Transverse colon (tissue), 4 donors: Measurements from ENCODE around the gene BIRC6. TPM values are rescaled to one million over a fixed set of nuclear protein-coding genes. Genes with fewer than 3 reads are reported as not detected.
"Not testable (repeated sequence)": the region's sequence is repeated elsewhere in the genome, so short reads cannot be mapped to it uniquely, and the experiment has no call there.

Experiments
- DNase-seq: peaks from one replicate; pipeline ENCODE4 v3.0.0-alpha.2; 2019
- H3K27ac ChIP-seq, 4 donors: fragments of 200-600 bp; sonication (generic); 2 replicates each; pipeline ENCODE4 v1.5.1; 2016 to 2018; ENCODE audit warnings: inconsistent platforms in 4 of 4
- H3K27me3 ChIP-seq: fragments of 200-600 bp; sonication (generic); 2 replicates; pipeline ENCODE4 v1.5.1; 2017; ENCODE audit warnings: inconsistent platforms
- H3K36me3 ChIP-seq, 4 donors: fragments of 200-600 bp; sonication (generic); 2 replicates each; pipeline ENCODE4 v1.5.1; 2017 to 2019; ENCODE audit warnings: inconsistent platforms in 4 of 4
- H3K4me1 ChIP-seq, 4 donors: fragments of 200-600 bp; sonication (generic); 2 replicates each; pipeline ENCODE4 v1.5.1; 2017 to 2020; ENCODE audit warnings: inconsistent platforms in 4 of 4
- H3K4me3 ChIP-seq, 4 donors: fragments of 200-600 bp; sonication (generic); 1 replicate in 1 of 4; 2 replicates in 3 of 4; pipeline versions ENCODE4 v1.5.1 to v1.6.1; 2017 to 2019; ENCODE audit warnings: inconsistent platforms in 4 of 4
- H3K9me3 ChIP-seq, 2 donors: fragments of 200-600 bp; sonication (generic); 2 replicates each; pipeline ENCODE4 v1.5.1; 2017 to 2019; ENCODE audit warnings: inconsistent platforms in 2 of 2
- CTCF ChIP-seq, 5 experiments: fragments of 200-600 bp in 3 of 5; fragments of 450-650 bp in 2 of 5; sonication (generic) in 3 of 5; IDR thresholded peaks; 1 replicate in 2 of 5; 2 replicates in 3 of 5; pipeline ENCODE4 v1.5.1; 2016 to 2017; ENCODE audit warnings: antibody characterized with exemption in 5 of 5, inconsistent platforms in 3 of 5, mild to moderate bottlenecking in 2 of 5, moderate library complexity in 1 of 5
- EP300 ChIP-seq: sonication (generic); formaldehyde crosslinking; IDR thresholded peaks from one replicate; pipeline ENCODE4 v1.6.1; 2017; ENCODE audit warnings: antibody characterized with exemption, low read depth
- POLR2A ChIP-seq: fragments of 450-650 bp; IDR thresholded peaks from one replicate; pipeline ENCODE4 v1.6.1; 2016; ENCODE audit warnings: antibody characterized with exemption, mild to moderate bottlenecking, moderate library complexity
- POLR2AphosphoS5 ChIP-seq, 3 donors: sonication (generic); formaldehyde crosslinking; IDR thresholded peaks; one replicate each; pipeline ENCODE4 v1.6.1; 2016; ENCODE audit warnings: antibody characterized with exemption in 3 of 3
- WGBS, 2 donors: methylation state at CpG; one replicate each; pipeline ENCODE4 v1.1.5; 2018; ENCODE audit warnings: low coverage in 1 of 2; 5-methylcytosine and 5-hydroxymethylcytosine counted together
- in situ Hi-C, 4 donors: fragments of 200-750 bp; cut with MboI; loops; one replicate each; pipeline versions ENCODE4 v1.15.0 to v1.15.1; 2017; ENCODE audit warnings: low sequenced_read_pairs in 3 of 4, low pct_ligation_motif_present in 1 of 4, low pct_unique_long_range_greater_than_20kb in 1 of 4
- intact Hi-C: fragments of 100-400 bp; cut with DNase I; formaldehyde crosslinking; loops from one replicate; pipeline ENCODE4 v1.15.1; 2023; ENCODE audit warnings: low total_unique reads
- total RNA-seq, 4 donors: library from RNA; depleted of rRNA; stranded (reverse); fragments of >200 nt; gene quantifications; one replicate each; pipeline ENCODE4 v1.1.0, GENCODE V29; 2016

BIRC6 gene
- total RNA-seq, 4 donors from 2014 or later = 131 to 337 (median 219) TPM

- Histone ChIP-seq H3K4me3 (no peak overlapping the region), H3K36me3 (peaks cover 0 to 23% (median 4%) of the 10 kb centered on the region in 4 donors), H3K9me3 (no peaks in the 10 kb centered on the region), H3K27ac (no peak overlapping the region), H3K27me3 (no peaks in the 10 kb centered on the region), H3K4me1 (no peaks in the 10 kb centered on the region)
- in situ Hi-C loops (no loop called here), intact Hi-C loops (no loop called here)
- DNase-seq = no peak
- 86 to 100% methylated on average over 1 of the region's 1 CpG for WGBS, 2 donors
- TF ChIP-seq POLR2AphosphoS5 (IDR thresholded peaks at IDR 0.05) (no peak), EP300 (no peak), CTCF (IDR thresholded peaks at IDR 0.05) (no peak), POLR2A (no peak)
Measured at GRCh38 chr2:32457814-32458213, 101.0 kb downstream of the BIRC6 start.

GRCh38 chr2:32460861-32461260 is 104.0 kb downstream of the BIRC6 start:
- peaks cover 0 to 30% (median 10%) of the 10 kb centered on the region in 4 donors for H3K36me3 ChIP-seq
- WGBS, 2 donors = 100% methylated on average over 2 of the region's 2 CpGs
- H3K27me3 ChIP-seq, H3K27ac ChIP-seq, H3K9me3 ChIP-seq, in situ Hi-C loops, DNase-seq, intact Hi-C loops, H3K4me1 ChIP-seq, H3K4me3 ChIP-seq: not testable (repeated sequence)

- intact Hi-C loops (no loop called here), in situ Hi-C loops (no loop called here)
- 94 to 100% methylated on average over 1 to 4 of the region's 4 CpGs for WGBS, 2 donors
- H3K9me3 ChIP-seq = no peaks in the 10 kb centered on the region
- H3K36me3 ChIP-seq = peaks cover 0 to 40% (median 19%) of the 10 kb centered on the region in 4 donors
- DNase-seq = no peak
- no peak overlapping the region for H3K27ac ChIP-seq
- TF ChIP-seq EP300 (no peak), CTCF (IDR thresholded peaks at IDR 0.05) (no peak), POLR2AphosphoS5 (IDR thresholded peaks at IDR 0.05) (no peak), POLR2A (no peak)
- no peak overlapping the region for H3K4me3 ChIP-seq
- no peaks in the 10 kb centered on the region for H3K27me3 ChIP-seq
- H3K4me1 ChIP-seq = no peaks in the 10 kb centered on the region
Measured at GRCh38 chr2:32463110-32463509, 106.3 kb downstream of the BIRC6 start.

- no peak for DNase-seq
- peaks cover 0 to 49% (median 24%) of the 10 kb centered on the region in 4 donors for H3K36me3 ChIP-seq
- no peaks in the 10 kb centered on the region for H3K4me1 ChIP-seq
- H3K4me3 ChIP-seq = no peak overlapping the region
- in situ Hi-C loops = no loop called here
- H3K27me3 ChIP-seq = no peaks in the 10 kb centered on the region
- no peak overlapping the region for H3K27ac ChIP-seq
- 84 to 100% methylated on average over 2 of the region's 2 CpGs for WGBS, 2 donors
- H3K9me3 ChIP-seq = no peaks in the 10 kb centered on the region
- intact Hi-C loops = no loop called here
- no peak for TF ChIP-seq POLR2A
- no peak for TF ChIP-seq CTCF (IDR thresholded peaks at IDR 0.05)
- TF ChIP-seq POLR2AphosphoS5 (IDR thresholded peaks at IDR 0.05) = no peak
- no peak for TF ChIP-seq EP300
Measured at GRCh38 chr2:32464431-32464830, 107.6 kb downstream of the BIRC6 start.

- in situ Hi-C loops = no loop called here
- no peaks in the 10 kb centered on the region for H3K4me1 ChIP-seq
Measured at GRCh38 chr2:32472605-32473004, 115.8 kb downstream of the BIRC6 start.

More at GRCh38 chr2:32472605-32473004, 115.8 kb downstream of the BIRC6 start:
- H3K9me3 ChIP-seq = no peaks in the 10 kb centered on the region
- H3K27me3 ChIP-seq = no peaks in the 10 kb centered on the region
- no peak overlapping the region for H3K4me3 ChIP-seq
- no peak for DNase-seq
- intact Hi-C loops = no loop called here
- H3K36me3 ChIP-seq = peaks cover 0 to 47% (median 20%) of the 10 kb centered on the region in 4 donors
- H3K27ac ChIP-seq = no peak overlapping the region
- TF ChIP-seq POLR2A = no peak
- no peak for TF ChIP-seq CTCF (IDR thresholded peaks at IDR 0.05)
- TF ChIP-seq EP300 = no peak
- TF ChIP-seq POLR2AphosphoS5 (IDR thresholded peaks at IDR 0.05) = no peak
- WGBS, 2 donors = 59 to 65% methylated on average over 3 of the region's 3 CpGs
